Neural cell (in vitro differentiated cells): ENCODE data around the gene KRTAP4-3. TPM values are rescaled to one million over a fixed set of nuclear protein-coding genes. Genes with fewer than 3 reads are reported as not detected.

ENCODE experiments used
- H2AFZ ChIP-seq: fragments of 200-600, 300-800 bp; sonication (generic), shearing (Covaris generic); 2 replicates; pipeline ENCODE4 v1.6.0; 2014; ENCODE audit warnings: low read depth, mild to moderate bottlenecking, antibody characterized with exemption, low read length, moderate library complexity
- H3F3A ChIP-seq: fragments of 200-600 bp; shearing (Covaris generic); 2 replicates; pipeline ENCODE4 v1.6.1; 2016; ENCODE audit warnings: mild to moderate bottlenecking, moderate library complexity, mixed read lengths, antibody characterized with exemption, low read length; ENCODE audit not compliant: insufficient read depth, poor library complexity, severe bottlenecking
- H3K27ac ChIP-seq: fragments of 200-600, 300-800 bp; sonication (generic), shearing (Covaris generic); 2 replicates; pipeline ENCODE4 v1.5.1; 2014; ENCODE audit warnings: mild to moderate bottlenecking, low read length, moderate library complexity
- H3K27me3 ChIP-seq: fragments of 300-800, 200-600 bp; sonication (generic), shearing (Covaris generic); 2 replicates; pipeline ENCODE4 v1.6.0; 2014; ENCODE audit warnings: mild to moderate bottlenecking, low read depth, low read length, moderate library complexity; ENCODE audit not compliant: insufficient read depth
- H3K36me3 ChIP-seq: fragments of 300-800, 200-600 bp; sonication (generic), shearing (Covaris generic); 2 replicates; pipeline ENCODE4 v1.5.1; 2014; ENCODE audit warnings: mild to moderate bottlenecking, antibody characterized with exemption, low read length, moderate library complexity; ENCODE audit not compliant: insufficient read depth
- H3K4me2 ChIP-seq: fragments of 300-800, 200-600 bp; sonication (generic), shearing (Covaris generic); 2 replicates; pipeline ENCODE4 v1.6.0; 2014; ENCODE audit warnings: mild to moderate bottlenecking, low read length
- H3K4me3 ChIP-seq: fragments of 300-800, 200-600 bp; sonication (generic), shearing (Covaris generic); 2 replicates; pipeline ENCODE4 v1.5.1; 2014; ENCODE audit warnings: mild to moderate bottlenecking, low read length, moderate library complexity
- H3K79me2 ChIP-seq: fragments of 200-600 bp; shearing (Covaris generic); replicated peaks from 2 replicates; pipeline ENCODE4 v1.6.0; 2014; ENCODE audit warnings: mild to moderate bottlenecking, low read length, moderate library complexity; ENCODE audit not compliant: insufficient read depth
- H3K9ac ChIP-seq: fragments of 300-800, 200-600 bp; sonication (generic), shearing (Covaris generic); 2 replicates; pipeline ENCODE4 v1.6.1; 2016; ENCODE audit warnings: mild to moderate bottlenecking, low read length, mixed read lengths
- H3K9me2 ChIP-seq: fragments of 200-600 bp; shearing (Covaris generic); 2 replicates; pipeline ENCODE4 v1.6.1; 2016; ENCODE audit warnings: mild to moderate bottlenecking, low read length, mixed read lengths; ENCODE audit not compliant: insufficient read depth
- H3K9me3 ChIP-seq: fragments of 200-600, 300-800 bp; sonication (generic), shearing (Covaris generic); 2 replicates; pipeline ENCODE4 v1.6.1; 2016; ENCODE audit warnings: mild to moderate bottlenecking, mixed run types, low read length, moderate library complexity, mixed read lengths
- H4K20me1 ChIP-seq: fragments of 200-600 bp; shearing (Covaris generic); 2 replicates; pipeline ENCODE4 v1.6.1; 2016; ENCODE audit warnings: mild to moderate bottlenecking, mixed run types; ENCODE audit not compliant: insufficient read depth
- EP300 ChIP-seq: fragments of 450-650 bp; conservative IDR thresholded peaks from 2 replicates; pipeline ENCODE4 v1.6.1; 2014; ENCODE audit warnings: antibody characterized with exemption, mild to moderate bottlenecking, moderate library complexity; ENCODE audit not compliant: poor library complexity, severe bottlenecking
- EZH2 ChIP-seq: fragments of 200-600, 300-800 bp; shearing (Covaris generic), sonication (generic); IDR thresholded peaks from 2 replicates; pipeline ENCODE4 v1.6.1; 2014; ENCODE audit warnings: antibody characterized with exemption, low read length, borderline replicate concordance, mild to moderate bottlenecking; ENCODE audit not compliant: insufficient read depth, poor library complexity, severe bottlenecking
- MXI1 ChIP-seq: fragments of 450-650 bp; conservative IDR thresholded peaks from 2 replicates; pipeline ENCODE4 v1.6.1; 2014; ENCODE audit warnings: antibody characterized with exemption, mild to moderate bottlenecking; ENCODE audit not compliant: poor library complexity, severe bottlenecking
- POLR2AphosphoS5 ChIP-seq: IDR thresholded peaks from 2 replicates; pipeline ENCODE4 v1.6.1; 2012
- RAD21 ChIP-seq: fragments of 450-650 bp; conservative IDR thresholded peaks from 2 replicates; pipeline ENCODE4 v1.6.1; 2014; ENCODE audit warnings: antibody characterized with exemption, mild to moderate bottlenecking, moderate library complexity
- SMC3 ChIP-seq: fragments of 450-650 bp; conservative IDR thresholded peaks from 2 replicates; pipeline ENCODE4 v1.6.1; 2014; ENCODE audit warnings: antibody characterized with exemption, mild to moderate bottlenecking, moderate library complexity; ENCODE audit not compliant: poor library complexity
- TAF1 ChIP-seq: IDR thresholded peaks from 2 replicates; pipeline ENCODE4 v1.6.1; 2012; ENCODE audit warnings: low read depth
- polyA minus RNA-seq: library from RNA; depleted of rRNA, polyadenylated mRNA; stranded (reverse); fragments of >200 nt; gene quantifications from 2 replicates; pipeline ENCODE4 v1.2.3, GENCODE V29; 2014
- polyA plus RNA-seq: library from polyadenylated mRNA; depleted of rRNA; stranded (reverse); fragments of >200 nt; gene quantifications from 2 replicates; pipeline ENCODE4 v1.2.3, GENCODE V29; 2014
- TF ChIP-seq, protein P1 (sequence below): fragments of 450-650 bp; IDR thresholded peaks from 2 replicates; pipeline ENCODE4 v1.5.1; 2014; ENCODE audit warnings: antibody characterized with exemption, mild to moderate bottlenecking, moderate library complexity; ENCODE audit not compliant: poor library complexity, severe bottlenecking
- TF ChIP-seq, protein P2 (sequence below): IDR thresholded peaks from 2 replicates; pipeline ENCODE4 v1.6.1; 2012; ENCODE audit warnings: borderline replicate concordance

Gene KRTAP4-3
- polyA plus RNA-seq (not detected in 2 replicates), polyA minus RNA-seq (not detected in 2 replicates)

DNA sequence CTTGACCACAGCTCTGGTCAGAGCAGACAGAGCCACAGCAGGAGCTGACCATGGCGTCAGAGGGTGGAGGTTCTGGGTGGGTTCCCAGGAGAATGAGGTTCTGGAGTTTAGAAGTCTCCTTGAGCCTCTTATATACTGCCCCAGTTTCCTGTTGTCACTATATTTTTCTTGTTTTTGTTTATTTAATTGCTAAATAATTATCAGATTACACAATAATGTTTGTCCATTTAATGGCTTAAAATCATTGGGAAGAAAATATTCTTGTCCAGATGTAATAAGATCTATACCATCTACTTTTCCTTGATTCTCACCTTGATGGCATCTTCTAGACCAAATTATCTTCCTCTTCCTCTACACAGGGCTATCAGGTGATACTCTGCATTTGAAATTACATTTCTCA lies at the start of gene KRTAP4-3:
KRTAP4-3 (minus strand) TSS at position 101 of the 400 bp plus-strand sequence; CDS start at position 52, 49 bp downstream.
- Histone ChIP-seq H3K9me2 (no peaks in the 10 kb centered on the region), H3K4me3 (no peak within 1 kb of the TSS), H3K27ac (no peak within 1 kb of the TSS), H3K9ac (no peak within 1 kb of the TSS), H3K9me3 (no peaks in the 10 kb centered on the region), H3K79me2 (no peaks in the 10 kb centered on the region), H3K27me3 (no peaks in the 10 kb centered on the region), H2AFZ (no peak within 1 kb of the TSS), H3K4me2 (no peak within 1 kb of the TSS), H4K20me1 (no peaks in the 10 kb centered on the region), H3F3A (no peaks in the 10 kb centered on the region), H3K36me3 (no peaks in the 10 kb centered on the region)
- TF ChIP-seq EZH2 (no peak), MXI1 (no peak), EP300 (no peak), SMC3 (no peak), TAF1 (no peak), RAD21 (no peak), POLR2AphosphoS5 (no peak)
- TF ChIP-seq, protein P1, sequence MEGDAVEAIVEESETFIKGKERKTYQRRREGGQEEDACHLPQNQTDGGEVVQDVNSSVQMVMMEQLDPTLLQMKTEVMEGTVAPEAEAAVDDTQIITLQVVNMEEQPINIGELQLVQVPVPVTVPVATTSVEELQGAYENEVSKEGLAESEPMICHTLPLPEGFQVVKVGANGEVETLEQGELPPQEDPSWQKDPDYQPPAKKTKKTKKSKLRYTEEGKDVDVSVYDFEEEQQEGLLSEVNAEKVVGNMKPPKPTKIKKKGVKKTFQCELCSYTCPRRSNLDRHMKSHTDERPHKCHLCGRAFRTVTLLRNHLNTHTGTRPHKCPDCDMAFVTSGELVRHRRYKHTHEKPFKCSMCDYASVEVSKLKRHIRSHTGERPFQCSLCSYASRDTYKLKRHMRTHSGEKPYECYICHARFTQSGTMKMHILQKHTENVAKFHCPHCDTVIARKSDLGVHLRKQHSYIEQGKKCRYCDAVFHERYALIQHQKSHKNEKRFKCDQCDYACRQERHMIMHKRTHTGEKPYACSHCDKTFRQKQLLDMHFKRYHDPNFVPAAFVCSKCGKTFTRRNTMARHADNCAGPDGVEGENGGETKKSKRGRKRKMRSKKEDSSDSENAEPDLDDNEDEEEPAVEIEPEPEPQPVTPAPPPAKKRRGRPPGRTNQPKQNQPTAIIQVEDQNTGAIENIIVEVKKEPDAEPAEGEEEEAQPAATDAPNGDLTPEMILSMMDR: no peak
- TF ChIP-seq, protein P2, sequence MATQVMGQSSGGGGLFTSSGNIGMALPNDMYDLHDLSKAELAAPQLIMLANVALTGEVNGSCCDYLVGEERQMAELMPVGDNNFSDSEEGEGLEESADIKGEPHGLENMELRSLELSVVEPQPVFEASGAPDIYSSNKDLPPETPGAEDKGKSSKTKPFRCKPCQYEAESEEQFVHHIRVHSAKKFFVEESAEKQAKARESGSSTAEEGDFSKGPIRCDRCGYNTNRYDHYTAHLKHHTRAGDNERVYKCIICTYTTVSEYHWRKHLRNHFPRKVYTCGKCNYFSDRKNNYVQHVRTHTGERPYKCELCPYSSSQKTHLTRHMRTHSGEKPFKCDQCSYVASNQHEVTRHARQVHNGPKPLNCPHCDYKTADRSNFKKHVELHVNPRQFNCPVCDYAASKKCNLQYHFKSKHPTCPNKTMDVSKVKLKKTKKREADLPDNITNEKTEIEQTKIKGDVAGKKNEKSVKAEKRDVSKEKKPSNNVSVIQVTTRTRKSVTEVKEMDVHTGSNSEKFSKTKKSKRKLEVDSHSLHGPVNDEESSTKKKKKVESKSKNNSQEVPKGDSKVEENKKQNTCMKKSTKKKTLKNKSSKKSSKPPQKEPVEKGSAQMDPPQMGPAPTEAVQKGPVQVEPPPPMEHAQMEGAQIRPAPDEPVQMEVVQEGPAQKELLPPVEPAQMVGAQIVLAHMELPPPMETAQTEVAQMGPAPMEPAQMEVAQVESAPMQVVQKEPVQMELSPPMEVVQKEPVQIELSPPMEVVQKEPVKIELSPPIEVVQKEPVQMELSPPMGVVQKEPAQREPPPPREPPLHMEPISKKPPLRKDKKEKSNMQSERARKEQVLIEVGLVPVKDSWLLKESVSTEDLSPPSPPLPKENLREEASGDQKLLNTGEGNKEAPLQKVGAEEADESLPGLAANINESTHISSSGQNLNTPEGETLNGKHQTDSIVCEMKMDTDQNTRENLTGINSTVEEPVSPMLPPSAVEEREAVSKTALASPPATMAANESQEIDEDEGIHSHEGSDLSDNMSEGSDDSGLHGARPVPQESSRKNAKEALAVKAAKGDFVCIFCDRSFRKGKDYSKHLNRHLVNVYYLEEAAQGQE: no peak

DNA sequence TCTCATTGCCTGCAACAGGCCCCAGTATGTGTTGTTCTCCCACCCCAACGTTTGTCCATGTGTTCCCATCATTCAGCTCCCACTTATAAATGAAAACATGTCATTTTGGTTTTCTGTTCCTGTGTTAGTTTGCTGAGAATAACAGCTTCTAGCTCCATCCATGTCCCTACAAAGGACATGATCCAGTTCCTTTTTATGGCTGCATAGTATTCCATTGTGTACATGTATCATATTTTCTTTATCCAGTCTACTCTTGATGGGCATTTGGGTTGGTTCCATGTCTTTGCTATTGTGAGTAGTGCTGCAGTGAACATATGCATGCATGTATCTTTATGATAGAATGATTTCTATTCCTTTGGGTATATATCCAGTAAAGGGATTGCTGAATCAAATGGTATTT lies 47.7 kb upstream of the KRTAP4-3 start:
- TF ChIP-seq, protein P1: no peak
- TF ChIP-seq EZH2 (no peak), RAD21 (no peak), MXI1 (no peak), POLR2AphosphoS5 (no peak), EP300 (no peak), SMC3 (no peak), TAF1 (no peak)
- TF ChIP-seq, protein P2: no peak
- no peaks in the 10 kb centered on the region for H3F3A ChIP-seq
- no peak overlapping the region for H3K27ac ChIP-seq
- H3K9me3 ChIP-seq: no peaks in the 10 kb centered on the region
- no peaks in the 10 kb centered on the region for H3K36me3 ChIP-seq
- no peaks in the 10 kb centered on the region for H3K79me2 ChIP-seq
- H3K27me3 ChIP-seq: no peaks in the 10 kb centered on the region
- H3K4me3 ChIP-seq: no peak overlapping the region
- H3K9me2 ChIP-seq: no peaks in the 10 kb centered on the region
- no peaks in the 10 kb centered on the region for H4K20me1 ChIP-seq
- no peak overlapping the region for H2AFZ ChIP-seq
- H3K4me2 ChIP-seq: no peak overlapping the region
- no peak overlapping the region for H3K9ac ChIP-seq
